Colonic mucosa (tissue), 4 donors: ENCODE results near the gene ECT2. TPM values are rescaled to one million over a fixed set of nuclear protein-coding genes. Genes with fewer than 3 reads are reported as not detected.

Source experiments
- DNase-seq: peaks from one replicate; pipeline ENCODE4 v3.0.0-alpha.2; 2020
- H3K27ac ChIP-seq: fragments of 200-600 bp; one replicate; pipeline ENCODE4 v1.8.0; 2021
- H3K27me3 ChIP-seq: fragments of 200-600 bp; one replicate; pipeline ENCODE4 v1.8.0; 2021
- H3K36me3 ChIP-seq: fragments of 200-600 bp; one replicate; pipeline ENCODE4 v1.8.0; 2021
- H3K4me1 ChIP-seq: fragments of 200-600 bp; one replicate; pipeline ENCODE4 v1.8.0; 2021; ENCODE audit warnings: mild to moderate bottlenecking
- H3K4me3 ChIP-seq: fragments of 200-600 bp; one replicate; pipeline ENCODE4 v1.8.0; 2021
- H3K9ac ChIP-seq, 2 donors: one replicate each; pipeline ENCODE4 v1.7.0; 2013; ENCODE audit warnings: control low read depth in 2 of 2, low read depth in 2 of 2, low read length in 2 of 2
- H3K9me3 ChIP-seq: fragments of 200-600 bp; one replicate; pipeline ENCODE4 v1.8.0; 2021
- CTCF ChIP-seq: fragments of 200-600 bp; IDR thresholded peaks from one replicate; pipeline ENCODE4 v1.8.0; 2022; ENCODE audit warnings: antibody characterized with exemption, mild to moderate bottlenecking
- intact Hi-C: fragments of 100-400 bp; cut with DNase I; formaldehyde crosslinking; loops from one replicate; pipeline ENCODE4 v1.14.1; 2022
- total RNA-seq, 2 donors: library from RNA; stranded (reverse); fragmentation: NEBNext Ultra II Directional in 1 of 2; extraction: Animal tissue kit (Norgen Biotek cat#: 25700) in 1 of 2; gene quantifications; one replicate each; pipeline ENCODE4 v1.2.1, GENCODE V29; 2021
- donor health status: healthy.
- donor health status: DM: no; HTN: no; CAD: no.
- donor health status: DM: no; HTN: no; CAD: no.

ECT2 gene
- total RNA-seq, 2 donors from 2014 or later: 36.3 to 58.1 TPM

- Histone ChIP-seq H3K9ac (no peak overlapping the region), H3K4me3 (no peak overlapping the region), H3K9me3 (no peaks in the 10 kb centered on the region), H3K27ac (peak overlapping the region; percentile 15), H3K27me3 (no peaks in the 10 kb centered on the region), H3K36me3 (no peaks in the 10 kb centered on the region), H3K4me1 (no peaks in the 10 kb centered on the region)
- DNase-seq: no peak
- intact Hi-C loops: no loop called here
- TF ChIP-seq CTCF: no peak
These were observed 119.4 kb downstream of the ECT2 start for GRCh38 chr3:172869784-172870518.

Other genes with a start within 250 kb of the ECT2 start
- gene TNFSF10, start 227.3 kb upstream of the ECT2 start, total RNA-seq: 100 to 1,000 TPM in 1 of 2 donors, 10 to 100 TPM in 1; 57.2 to 118 TPM
- 10 to 100 TPM; 36.1 to 42.2 TPM for gene NCEH1, start 39.7 kb upstream of the ECT2 start, total RNA-seq